Stimulated activated CD8-positive, alpha-beta memory T cell treated with anti-CD3 and anti-CD28 coated beads, Interleukin-12 subunit alpha, Interleukin-12 subunit beta, amount 100 ng/mL, for 1 hour (primary cell): ENCODE measurements around the gene SLC5A1.
"Not testable (repeated sequence)": the region's sequence is repeated elsewhere in the genome, so short reads cannot be mapped to it uniquely, and the experiment has no call there.

Experiments used
- DNase-seq: peaks from one replicate; pipeline ENCODE4 v3.0.0-alpha.2; 2020; ENCODE audit warnings: low read depth

SLC5A1 gene

GRCh38 chr22:32088084-32088483 lies 45.0 kb downstream of the SLC5A1 start:
- no peak for DNase-seq

- DNase-seq = no peak
These were observed 54.0 kb downstream of the SLC5A1 start for GRCh38 chr22:32097018-32097417.

- DNase-seq = no peak
These were observed 54.9 kb downstream of the SLC5A1 start for GRCh38 chr22:32097881-32098499.

- DNase-seq = no peak
These were observed 57.6 kb downstream of the SLC5A1 start for GRCh38 chr22:32100711-32101110.

- no peak for DNase-seq
These were observed 60.7 kb downstream of the SLC5A1 start for GRCh38 chr22:32103658-32104315.

- no peak for DNase-seq
These were observed 63.9 kb downstream of the SLC5A1 start for GRCh38 chr22:32106930-32107329.

GRCh38 chr22:32112380-32112779 lies 69.3 kb downstream of the SLC5A1 start:
- no peak for DNase-seq

GRCh38 chr22:32119568-32120235 lies 76.6 kb downstream of the SLC5A1 start:
- DNase-seq = no peak

- no peak for DNase-seq
These were observed 77.5 kb downstream of the SLC5A1 start for GRCh38 chr22:32120603-32121002.

- DNase-seq = no peak
These were observed 79.8 kb downstream of the SLC5A1 start for GRCh38 chr22:32122899-32123298.

GRCh38 chr22:32123657-32124056 lies 80.6 kb downstream of the SLC5A1 start:
- no peak for DNase-seq

- no peak for DNase-seq
These were observed 84.8 kb downstream of the SLC5A1 start for GRCh38 chr22:32127904-32128303.

- no peak for DNase-seq
These were observed 87.4 kb downstream of the SLC5A1 start for GRCh38 chr22:32130464-32130863.

- DNase-seq = no peak
These were observed 89.1 kb downstream of the SLC5A1 start for GRCh38 chr22:32132126-32132525.

- no peak for DNase-seq
These were observed 89.7 kb downstream of the SLC5A1 start for GRCh38 chr22:32132783-32133182.

- not testable (repeated sequence) for DNase-seq
These were observed 91.7 kb downstream of the SLC5A1 start for GRCh38 chr22:32134796-32135195.

- not testable (repeated sequence) for DNase-seq
These were observed 92.9 kb downstream of the SLC5A1 start for GRCh38 chr22:32135958-32136357.

- DNase-seq = not testable (repeated sequence)
These were observed 93.8 kb downstream of the SLC5A1 start for GRCh38 chr22:32136881-32137280.

- peak; percentile 18 for DNase-seq
These were observed 94.8 kb downstream of the SLC5A1 start for GRCh38 chr22:32137731-32138324.

GRCh38 chr22:32138576-32138975 lies 95.5 kb downstream of the SLC5A1 start:
- DNase-seq = not testable (repeated sequence)

GRCh38 chr22:32140688-32141087 lies 97.6 kb downstream of the SLC5A1 start:
- DNase-seq = not testable (repeated sequence)

- no peak for DNase-seq
These were observed 99.5 kb downstream of the SLC5A1 start for GRCh38 chr22:32142600-32142999.
